GM19193 (cell line): ENCODE results near the gene SCARB1.
A peak's percentile ranks its signal among the peaks of the same experiment; 100 is the strongest.

ENCODE experiments used
- POLR2A ChIP-seq: IDR thresholded peaks from 4 replicates; pipeline ENCODE4 v1.6.1; 2011; ENCODE audit not compliant: insufficient read depth, insufficient read length; ENCODE audit errors: extremely low read depth

The SCARB1 gene, protein sequence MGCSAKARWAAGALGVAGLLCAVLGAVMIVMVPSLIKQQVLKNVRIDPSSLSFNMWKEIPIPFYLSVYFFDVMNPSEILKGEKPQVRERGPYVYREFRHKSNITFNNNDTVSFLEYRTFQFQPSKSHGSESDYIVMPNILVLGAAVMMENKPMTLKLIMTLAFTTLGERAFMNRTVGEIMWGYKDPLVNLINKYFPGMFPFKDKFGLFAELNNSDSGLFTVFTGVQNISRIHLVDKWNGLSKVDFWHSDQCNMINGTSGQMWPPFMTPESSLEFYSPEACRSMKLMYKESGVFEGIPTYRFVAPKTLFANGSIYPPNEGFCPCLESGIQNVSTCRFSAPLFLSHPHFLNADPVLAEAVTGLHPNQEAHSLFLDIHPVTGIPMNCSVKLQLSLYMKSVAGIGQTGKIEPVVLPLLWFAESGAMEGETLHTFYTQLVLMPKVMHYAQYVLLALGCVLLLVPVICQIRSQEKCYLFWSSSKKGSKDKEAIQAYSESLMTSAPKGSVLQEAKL

DNA sequence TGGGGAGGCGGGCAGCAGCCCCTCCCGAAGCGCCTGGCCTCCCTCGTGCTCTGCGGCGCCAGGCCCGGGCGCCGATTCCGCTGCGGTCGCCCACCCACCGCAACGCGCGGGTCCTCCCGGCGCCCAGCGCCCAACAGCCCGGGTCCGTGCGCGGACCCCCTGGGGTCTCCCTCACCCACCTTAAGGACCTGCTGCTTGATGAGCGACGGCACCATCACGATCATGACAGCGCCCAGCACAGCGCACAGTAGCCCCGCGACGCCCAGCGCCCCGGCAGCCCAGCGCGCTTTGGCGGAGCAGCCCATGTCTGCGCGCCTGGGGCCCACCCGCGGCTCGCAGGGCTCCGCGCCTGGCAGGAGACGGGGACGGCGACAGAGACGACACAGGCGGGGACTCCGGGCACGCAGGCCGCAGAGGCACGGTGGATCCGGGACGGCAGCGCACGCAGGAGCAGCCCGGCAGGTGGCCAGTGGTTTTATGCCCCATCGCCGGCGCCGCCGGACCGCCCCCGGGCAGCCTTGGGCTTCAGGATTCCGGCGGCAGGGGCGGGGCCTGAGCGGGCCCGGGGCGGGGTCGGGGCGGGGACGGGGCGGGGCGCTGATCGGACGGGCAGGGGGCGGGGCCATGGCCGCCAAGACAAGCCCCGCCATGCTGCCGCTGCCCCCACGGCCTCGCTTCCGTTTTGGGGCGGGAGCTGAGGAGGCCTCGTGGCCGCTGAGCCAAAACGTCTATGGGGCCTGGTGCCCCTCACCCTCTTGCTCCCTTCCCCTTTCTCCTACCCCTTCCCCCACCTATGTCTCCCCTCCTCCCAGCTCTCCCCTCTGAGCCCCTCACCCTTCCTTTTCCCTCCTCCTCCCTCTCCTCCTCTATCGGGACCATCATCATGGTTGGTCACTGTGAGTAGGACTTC lies at the start of gene SCARB1:
TSS of gene SCARB1 (minus strand) at position 449 of the 910 bp plus-strand sequence. CDS start at position 305, 144 bp downstream.
- peak; percentile 89 for TF ChIP-seq POLR2A

DNA sequence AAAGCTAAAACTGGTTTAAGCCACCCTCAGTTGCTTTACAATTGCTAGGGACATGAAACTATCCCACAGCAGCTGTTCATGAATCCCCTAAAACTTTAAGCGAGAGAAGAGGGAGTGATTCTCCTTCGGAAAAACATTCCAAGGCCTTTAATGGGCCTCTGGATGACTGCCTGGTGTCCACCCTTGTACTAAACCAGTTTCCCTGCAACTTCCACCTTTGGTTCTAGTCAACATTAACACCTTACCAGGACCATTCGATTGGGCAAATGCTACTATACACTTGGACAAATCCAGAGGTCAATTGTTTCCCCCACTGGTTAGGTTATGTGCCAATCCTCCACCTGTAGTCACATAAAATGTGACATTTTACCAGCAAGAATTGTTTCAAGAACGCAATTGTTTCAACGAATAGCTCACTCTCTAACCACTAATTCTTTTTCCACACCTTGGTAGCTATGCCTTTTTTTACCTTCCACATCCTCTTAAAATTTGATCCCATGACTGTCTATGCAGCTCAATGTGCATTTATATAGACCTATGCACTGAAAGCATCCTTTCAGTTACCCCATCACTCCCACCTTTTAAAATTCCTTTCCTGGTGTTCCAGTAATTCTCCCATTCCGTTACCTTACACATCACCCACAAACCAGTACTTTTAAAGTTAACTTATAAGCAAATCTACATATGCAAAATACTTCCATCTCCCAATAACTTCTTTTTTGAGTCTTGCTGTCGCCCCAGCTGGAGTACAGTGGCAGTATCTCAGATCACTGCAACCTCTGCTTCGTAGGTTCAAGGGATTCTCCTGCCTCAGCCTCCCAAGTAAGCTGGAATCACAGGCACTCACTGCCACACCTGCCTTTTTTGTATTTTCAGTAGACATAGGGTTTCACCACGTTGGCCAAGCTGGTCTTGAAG lies 47.2 kb upstream of the SCARB1 start:
- TF ChIP-seq POLR2A, result peak; percentile 66

DNA sequence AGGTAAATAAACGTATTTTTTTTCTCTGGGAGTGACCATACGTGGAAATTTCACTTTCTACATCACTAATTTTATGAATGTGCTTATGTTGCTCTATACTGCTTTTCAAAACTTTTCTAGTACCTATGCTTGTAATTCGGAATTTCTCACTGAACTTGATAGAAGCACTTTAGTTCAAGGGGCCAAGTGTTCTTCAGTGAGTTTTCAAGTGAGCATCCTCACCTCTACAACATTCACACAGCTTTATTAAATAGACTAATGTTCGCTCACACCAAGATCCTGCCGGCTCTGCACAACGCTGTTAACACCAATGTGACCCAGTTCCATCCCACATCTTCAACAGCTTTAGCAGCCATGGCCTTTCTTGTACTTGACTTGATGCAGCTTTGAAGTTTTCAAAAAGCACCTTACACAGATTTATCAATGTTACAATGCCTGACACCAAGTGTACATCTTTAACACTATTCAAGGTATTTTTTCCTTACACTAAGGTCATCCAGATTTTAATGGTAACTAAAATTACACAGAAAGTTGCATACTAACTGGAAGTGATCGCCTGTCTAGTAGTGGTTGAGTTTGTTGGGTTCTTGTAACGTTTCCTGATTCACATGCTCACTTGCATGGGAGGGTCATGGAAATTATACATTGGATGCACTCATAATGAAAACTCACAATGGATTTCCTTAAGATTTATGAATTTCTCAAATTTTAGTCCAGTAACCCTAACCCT lies 46.3 kb upstream of the SCARB1 start:
- TF ChIP-seq POLR2A, result peak; percentile 18

DNA sequence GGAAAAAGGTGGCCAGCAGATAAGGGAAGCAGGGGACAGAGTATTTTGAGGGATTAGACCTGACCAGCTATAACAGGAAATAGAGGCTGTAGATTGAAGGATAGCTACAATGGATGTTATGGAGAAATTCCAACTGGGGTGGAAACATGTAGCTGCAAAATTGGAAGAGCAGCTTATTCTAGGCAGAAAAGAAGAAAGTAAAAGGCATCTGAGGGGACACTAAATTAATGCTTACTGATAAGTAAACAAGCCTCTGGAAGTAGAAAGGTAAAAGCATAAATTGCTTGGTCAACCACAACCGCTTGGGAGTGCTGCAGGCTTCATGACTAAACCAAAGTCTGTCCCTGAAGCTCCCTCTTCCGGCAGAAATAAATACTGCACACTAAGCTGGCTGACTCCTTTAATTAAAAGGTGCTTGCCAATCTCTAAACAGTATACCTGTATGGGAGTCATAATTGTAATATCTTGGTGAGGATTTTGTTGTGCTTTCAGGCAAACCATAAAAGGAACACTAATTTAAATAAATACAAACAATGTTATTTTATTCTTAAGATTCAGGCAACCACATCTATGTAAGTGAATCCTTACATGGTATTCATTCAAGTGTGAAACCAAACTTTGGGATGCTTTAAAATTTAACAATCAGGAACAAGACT lies 43.1 kb upstream of the SCARB1 start:
- no peak for TF ChIP-seq POLR2A

DNA sequence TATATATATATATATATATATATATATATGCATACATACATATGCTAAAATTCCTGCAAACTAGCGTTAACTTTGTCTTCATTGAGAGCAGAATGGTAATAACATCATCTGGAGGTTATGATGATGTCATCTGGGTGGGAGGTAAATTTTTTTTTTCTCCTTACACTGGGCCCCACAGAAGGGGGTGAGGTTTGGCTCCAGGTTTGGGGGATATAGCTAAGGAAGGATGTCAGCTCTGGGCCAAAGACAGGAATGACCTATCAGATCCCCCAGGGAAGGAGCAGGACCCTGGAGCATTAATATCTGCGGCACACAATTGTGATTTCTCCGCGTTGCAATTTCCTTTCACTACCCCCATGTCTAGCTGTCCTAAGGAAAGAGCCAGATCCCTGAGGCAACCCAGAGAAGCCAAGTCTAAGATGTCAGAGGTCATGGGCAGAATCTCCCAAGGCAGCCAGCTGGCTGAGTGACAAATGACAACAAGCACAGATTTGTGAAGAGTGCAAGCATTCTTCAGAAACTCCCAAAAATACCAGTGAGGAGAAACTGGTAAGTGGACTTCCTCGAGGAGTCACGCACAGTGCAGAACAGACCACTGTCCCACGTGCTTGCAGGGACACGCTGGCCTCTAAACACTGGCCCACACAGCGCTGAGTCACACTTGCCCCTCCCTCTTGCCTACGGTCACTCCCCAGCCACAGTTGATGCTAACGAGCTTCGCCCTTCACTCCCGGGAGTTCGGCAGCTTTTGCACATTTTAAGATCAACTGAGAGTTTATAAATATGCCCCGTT lies 40.8 kb upstream of the SCARB1 start:
- no peak for TF ChIP-seq POLR2A

DNA sequence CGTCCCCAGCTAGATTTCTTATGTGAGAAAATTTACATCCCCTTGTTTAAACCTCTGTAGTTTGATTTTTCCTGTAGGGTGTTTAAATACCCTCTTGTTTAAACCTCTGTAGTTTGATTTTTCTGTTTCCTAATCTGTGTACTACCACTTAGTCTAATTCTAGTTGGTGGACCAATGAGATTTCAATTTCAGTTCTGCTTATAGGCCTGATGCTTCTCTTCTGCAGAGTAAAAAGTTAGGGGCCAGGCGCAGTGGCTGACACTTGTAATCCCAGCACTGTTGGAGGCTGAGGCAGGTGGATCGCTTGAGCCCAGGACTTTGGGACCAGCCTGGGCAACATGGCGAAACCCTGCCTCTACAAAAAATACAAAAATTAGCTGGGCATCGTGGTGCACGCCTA lies 39.3 kb upstream of the SCARB1 start:
- no peak for TF ChIP-seq POLR2A

DNA sequence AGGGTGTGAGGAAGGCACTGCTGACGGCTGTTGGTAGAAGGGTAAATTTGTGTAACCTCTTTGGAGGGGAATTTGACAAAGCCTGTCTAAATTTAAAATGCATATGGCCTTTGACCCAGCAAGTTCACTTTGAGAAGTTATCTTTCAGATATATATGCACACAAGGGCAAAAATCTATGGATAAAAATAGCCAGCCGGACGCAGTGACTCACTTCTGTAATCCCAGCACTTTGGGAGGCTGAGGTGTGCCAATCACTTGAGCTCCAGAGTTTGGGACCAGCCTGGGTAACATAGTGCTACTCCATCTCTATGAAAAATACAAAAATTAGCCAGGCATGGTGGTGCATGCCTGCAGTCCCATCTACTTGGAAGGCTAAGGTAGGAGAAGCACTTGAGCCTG lies 37.3 kb upstream of the SCARB1 start:
- TF ChIP-seq POLR2A, result no peak

DNA sequence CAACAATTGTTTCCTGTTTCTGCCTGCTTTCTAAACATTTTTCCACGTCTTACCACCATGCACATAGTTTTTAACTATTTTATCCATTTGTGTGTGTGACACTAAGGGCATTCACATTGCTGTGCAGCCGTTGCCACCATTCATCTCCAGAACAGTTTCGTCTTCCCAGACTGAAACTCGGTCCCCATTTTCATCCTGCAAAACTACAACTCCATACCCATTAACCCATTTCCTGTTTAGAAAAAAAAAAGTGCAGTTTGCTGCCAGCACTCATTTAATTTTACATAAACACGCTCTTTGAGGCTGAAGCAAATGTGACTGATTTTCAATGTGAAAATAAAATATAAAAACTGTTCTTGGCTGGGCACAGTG lies 35.2 kb upstream of the SCARB1 start:
- no peak for TF ChIP-seq POLR2A

DNA sequence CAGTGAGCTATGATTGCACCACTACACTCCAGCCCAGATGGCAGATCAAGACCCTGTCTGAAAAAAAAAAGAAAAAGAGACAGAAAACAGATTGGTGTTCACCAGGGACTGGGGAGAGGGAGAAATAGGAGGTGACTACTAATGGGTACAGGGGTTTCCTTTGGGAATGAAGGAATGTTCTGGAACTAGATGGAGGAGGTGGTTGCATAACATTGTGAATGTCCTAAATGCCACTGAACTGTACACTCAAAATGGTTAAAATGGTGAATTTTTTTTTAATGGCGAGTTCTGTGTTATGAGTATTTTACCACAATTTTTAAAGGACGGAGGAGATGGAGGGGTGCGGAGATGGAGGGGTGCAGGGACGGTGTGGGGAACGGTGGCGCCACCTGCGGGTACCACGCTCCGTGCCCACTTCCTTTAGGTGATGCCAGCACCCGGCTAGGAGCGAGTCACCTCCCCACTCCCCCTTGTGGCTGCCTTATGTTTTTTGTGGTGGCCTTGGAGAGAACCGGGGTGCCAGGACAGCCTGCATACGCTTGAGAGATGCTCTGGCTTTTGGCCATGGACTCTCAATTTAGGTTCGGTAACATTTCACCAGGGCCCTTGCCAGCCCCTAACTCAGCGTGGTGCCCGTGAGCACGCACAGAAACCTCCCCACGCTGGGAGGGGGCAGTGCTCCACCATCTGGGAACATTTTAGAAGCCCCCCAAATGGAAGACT lies 34.7 kb upstream of the SCARB1 start:
- no peak for TF ChIP-seq POLR2A

DNA sequence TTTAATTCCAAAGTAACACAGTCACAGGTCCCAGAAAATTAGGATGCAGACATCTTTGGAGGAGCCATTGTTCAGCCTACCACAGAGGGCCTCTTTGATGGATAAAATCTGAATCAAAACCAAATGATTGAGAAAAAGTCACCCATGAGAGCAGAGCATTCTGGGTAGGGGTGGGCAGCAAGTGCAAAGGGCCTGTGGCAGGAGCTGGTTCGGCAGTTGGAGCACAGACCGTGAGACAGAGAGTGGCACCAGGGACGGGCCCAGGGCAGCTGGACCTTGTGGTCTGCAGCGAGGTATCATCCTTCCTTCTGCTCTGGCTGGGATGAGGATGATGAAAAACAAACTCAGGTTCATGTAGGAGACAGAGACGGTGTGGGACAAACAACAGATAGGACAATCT lies 32.8 kb upstream of the SCARB1 start:
- TF ChIP-seq POLR2A, result no peak

DNA sequence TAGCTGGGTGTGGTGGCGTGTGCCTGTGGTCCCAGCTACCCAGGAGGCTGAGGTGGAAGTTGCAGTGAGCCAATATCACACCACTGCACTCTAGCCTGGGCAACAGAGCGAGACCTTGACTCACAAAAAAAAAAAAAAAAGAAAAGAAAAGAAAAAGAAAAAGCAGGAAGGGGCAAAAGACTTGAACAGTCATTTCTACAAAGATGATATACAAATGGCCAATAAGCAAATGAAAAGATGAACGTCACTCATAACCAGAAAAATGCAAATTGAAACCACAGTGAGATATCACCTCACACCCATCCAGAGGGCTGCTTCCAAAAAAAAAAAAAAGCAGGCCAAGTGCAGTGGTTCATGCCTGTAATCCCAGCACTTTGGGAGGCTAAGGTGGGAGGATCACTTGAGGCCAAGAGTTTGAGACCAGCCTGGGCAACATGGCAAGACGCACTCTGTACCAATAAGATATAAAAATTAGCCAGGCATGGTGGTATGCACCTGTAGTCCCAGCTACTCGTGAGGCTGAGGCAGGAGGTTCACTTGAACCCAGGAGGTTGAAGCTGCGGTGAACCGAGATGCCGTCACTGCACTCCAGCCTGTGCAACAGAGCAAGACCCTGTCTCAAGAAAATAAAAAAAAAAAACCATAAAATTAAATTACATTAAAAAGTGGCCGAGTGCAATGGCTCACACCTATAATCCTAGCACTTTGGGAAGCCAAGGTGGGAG lies 30.3 kb upstream of the SCARB1 start:
- TF ChIP-seq POLR2A, result no peak
